ENCODE results near the gene ROS1. TPM values are rescaled to one million over a fixed set of nuclear protein-coding genes. Genes with fewer than 3 reads are reported as not detected.

The ROS1 gene
- polyA plus RNA-seq, 3 donors, result not detected

DNA sequence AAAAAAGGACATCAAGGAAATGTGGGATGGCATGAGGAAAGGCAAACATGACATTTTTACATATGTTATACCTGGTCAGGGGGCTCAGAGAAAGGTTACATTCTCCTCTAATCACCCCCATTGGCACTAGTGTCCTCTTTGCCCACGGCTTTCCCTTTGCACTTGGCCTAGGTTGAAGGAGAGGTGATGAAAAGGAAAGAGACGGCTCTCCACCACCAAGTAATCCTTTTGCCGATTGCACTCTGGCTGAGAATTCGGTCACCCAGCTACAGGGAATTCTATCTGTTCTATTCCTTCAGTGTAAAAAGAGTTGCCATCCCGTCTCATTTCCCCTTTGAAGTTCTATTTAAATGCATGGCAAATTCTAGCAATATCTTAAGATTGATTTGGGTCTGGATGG, 150.0 kb downstream of the ROS1 start:
- no peaks in the 10 kb centered on the region for H4K20me1 ChIP-seq (ENCODE audit: insufficient read depth, low read length)
- H3K79me2 ChIP-seq (ENCODE audit: insufficient read depth, low read length), result no peaks in the 10 kb centered on the region
- intact Hi-C loops (cut with micrococcal nuclease), result no loop called here
- no peak overlapping the region for H3K27ac ChIP-seq (ENCODE audit: low read depth in 1 of 2, low read length in 2 of 2)
- whole genome bisulfite sequencing (ENCODE audit: insufficient coverage), result no CpG with 5 or more reads among the region's 5 CpGs
- H3K4me3 ChIP-seq (replicated peaks in 1 of 3; ENCODE audit: low read depth in 2 of 3, low read length in 3 of 3), result no peak overlapping the region
- TF ChIP-seq CTCF (IDR thresholded peaks at IDR 0.05), result no peak
- no peaks in the 10 kb centered on the region for H3K36me3 Mint-ChIP-seq
- DNase-seq, result no peak
- H3K9me3 Mint-ChIP-seq, result peaks cover 0 to 3% (median 0%) of the 10 kb centered on the region in 7 donors
- peaks cover 29 to 42% (median 32%) of the 10 kb centered on the region in 3 donors for H3K27me3 Mint-ChIP-seq (ENCODE audit: low read depth in 3 of 3)
- no peak overlapping the region for H3K4me2 ChIP-seq (replicated peaks; ENCODE audit: extremely low read depth, low read length, poor library complexity, severe bottlenecking)
- H2AFZ ChIP-seq (ENCODE audit: insufficient read depth, low read depth, low read length, poor library complexity, severe bottlenecking), result no peak overlapping the region
- no peak overlapping the region for H3K27ac Mint-ChIP-seq
- H3K36me3 ChIP-seq (replicated peaks in 1 of 2; ENCODE audit: control insufficient read depth in 1 of 2, insufficient read depth in 2 of 2, low read length in 2 of 2), result no peaks in the 10 kb centered on the region
- peaks cover 0 to 6% of the 10 kb centered on the region in 2 donors for H3K9me3 ChIP-seq (replicated peaks in 1 of 2; ENCODE audit: control insufficient read depth in 1 of 2, insufficient read depth in 1 of 2, low read length in 2 of 2)
- no peak overlapping the region for H3K4me3 Mint-ChIP-seq
- H3K4me1 ChIP-seq (ENCODE audit: control insufficient read depth in 1 of 2, insufficient read depth in 2 of 2, low read length in 2 of 2), result no peaks in the 10 kb centered on the region
- H3K4me1 Mint-ChIP-seq, result peaks cover 2% of the 10 kb centered on the region
- H3K9ac ChIP-seq (ENCODE audit: insufficient read depth, low read length, poor library complexity, severe bottlenecking), result no peak overlapping the region
- H3K27me3 ChIP-seq (ENCODE audit: control insufficient read depth in 2 of 2, insufficient read depth in 2 of 2, low read length in 2 of 2), result peaks cover 35 to 43% of the 10 kb centered on the region in 2 donors

DNA sequence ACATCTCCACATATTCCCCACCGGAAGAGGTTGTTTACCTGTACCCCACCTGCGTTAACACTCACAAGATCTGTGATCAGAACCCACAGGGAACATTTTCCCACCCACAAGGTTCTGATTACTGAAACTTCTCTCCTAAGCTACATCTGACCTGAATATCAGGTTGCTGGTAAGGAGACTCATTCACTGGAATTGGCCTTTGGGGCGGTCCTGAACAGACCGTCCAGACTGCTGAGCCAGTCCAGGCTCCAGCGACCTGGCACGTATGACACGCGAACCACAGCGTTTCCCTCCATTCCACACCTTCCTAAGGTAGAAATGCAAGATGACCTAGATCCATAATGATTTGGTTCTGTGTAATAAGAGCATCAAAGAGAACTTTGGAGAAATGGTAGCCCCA, 150.5 kb downstream of the ROS1 start:
- Mint-ChIP-seq H3K27me3 (ENCODE audit: low read depth in 3 of 3) (peaks cover 33 to 43% (median 34%) of the 10 kb centered on the region in 3 donors), H3K4me1 (peaks cover 2% of the 10 kb centered on the region), H3K9me3 (peaks cover 0 to 3% (median 0%) of the 10 kb centered on the region in 7 donors), H3K27ac (no peak overlapping the region), H3K4me3 (peak overlapping the region in 1 of 2 donors; percentile 7), H3K36me3 (no peaks in the 10 kb centered on the region)
- Histone ChIP-seq H3K4me1 (ENCODE audit: control insufficient read depth in 1 of 2, insufficient read depth in 2 of 2, low read length in 2 of 2) (no peaks in the 10 kb centered on the region), H3K4me3 (replicated peaks in 1 of 3; ENCODE audit: low read depth in 2 of 3, low read length in 3 of 3) (no peak overlapping the region), H3K9me3 (replicated peaks in 1 of 2; ENCODE audit: control insufficient read depth in 1 of 2, insufficient read depth in 1 of 2, low read length in 2 of 2) (peaks cover 0 to 6% of the 10 kb centered on the region in 2 donors), H3K4me2 (replicated peaks; ENCODE audit: extremely low read depth, low read length, poor library complexity, severe bottlenecking) (no peak overlapping the region), H3K9ac (ENCODE audit: insufficient read depth, low read length, poor library complexity, severe bottlenecking) (no peak overlapping the region), H4K20me1 (ENCODE audit: insufficient read depth, low read length) (no peaks in the 10 kb centered on the region), H3K36me3 (replicated peaks in 1 of 2; ENCODE audit: control insufficient read depth in 1 of 2, insufficient read depth in 2 of 2, low read length in 2 of 2) (no peaks in the 10 kb centered on the region), H3K27me3 (ENCODE audit: control insufficient read depth in 2 of 2, insufficient read depth in 2 of 2, low read length in 2 of 2) (peaks cover 38 to 46% of the 10 kb centered on the region in 2 donors), H3K79me2 (ENCODE audit: insufficient read depth, low read length) (no peaks in the 10 kb centered on the region), H3K27ac (ENCODE audit: low read depth in 1 of 2, low read length in 2 of 2) (no peak overlapping the region), H2AFZ (ENCODE audit: insufficient read depth, low read depth, low read length, poor library complexity, severe bottlenecking) (no peak overlapping the region)
- intact Hi-C loops (cut with micrococcal nuclease), result no loop called here
- WGBS (ENCODE audit: insufficient coverage), result 83% methylated on average over 1 of the region's 9 CpGs
- no peak for DNase-seq
- no peak for TF ChIP-seq CTCF (IDR thresholded peaks at IDR 0.05)

Data from CD14-positive monocyte (primary cell).